PC-9 (cell line): ENCODE results near the gene SFT2D1.

Experiments
- CTCF ChIP-seq: fragments of 200-600 bp; sonication (generic); conservative IDR thresholded peaks from 2 replicates; pipeline ENCODE4 v1.6.1; 2017; ENCODE audit warnings: mixed run types, antibody characterized with exemption, mild to moderate bottlenecking, moderate library complexity
- EZH2 ChIP-seq: fragments of 200-600 bp; sonication (generic); IDR thresholded peaks from 2 replicates; pipeline ENCODE4 v1.8.0; 2017; ENCODE audit warnings: antibody characterized with exemption, low read depth

DNA sequence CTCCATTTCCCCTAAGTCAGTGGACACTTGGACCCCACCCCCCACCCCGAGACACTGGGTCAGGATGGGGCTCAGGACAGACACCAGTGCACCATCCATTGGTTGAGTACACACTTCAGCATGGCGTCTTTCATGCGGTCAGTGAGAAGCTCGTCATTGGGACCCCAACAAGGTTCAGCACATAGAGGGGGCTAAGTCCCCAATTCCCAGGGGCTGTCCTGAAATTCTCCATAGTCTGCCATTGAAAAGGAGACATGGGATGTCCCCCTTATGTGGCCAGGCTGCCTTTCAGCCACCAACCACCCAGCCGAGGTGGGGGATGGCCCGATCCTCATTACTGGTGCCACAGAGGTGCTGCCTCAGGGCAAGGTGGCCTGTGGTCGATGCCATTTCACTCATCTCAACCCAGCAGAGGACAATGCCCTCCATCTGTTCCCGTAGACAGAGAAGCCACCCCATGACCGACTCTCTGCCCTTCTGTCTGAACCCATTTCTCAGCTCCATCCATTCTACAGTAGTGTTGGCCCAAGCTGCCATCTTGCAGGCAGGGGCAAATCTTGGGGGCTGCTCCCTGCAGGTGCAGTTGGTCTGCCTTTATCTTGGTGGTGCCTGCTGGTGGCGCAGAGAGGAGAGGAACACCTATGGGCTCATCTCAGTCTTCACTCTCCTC, 71.5 kb downstream of the SFT2D1 start:
- no peak for TF ChIP-seq CTCF
- no peak for TF ChIP-seq EZH2
